LNCAP (cell line): ENCODE results near the gene AMOT.

ENCODE experiments used
- CTCF ChIP-seq: fragments of 450-650 bp; IDR thresholded peaks from 2 replicates; pipeline ENCODE4 v1.5.1; 2017; ENCODE audit warnings: mild to moderate bottlenecking

Gene AMOT

GRCh38 chrX:112835019-112835418, 5.6 kb downstream of the AMOT start:
- TF ChIP-seq CTCF = no peak

- no peak for TF ChIP-seq CTCF
Measured at GRCh38 chrX:112834031-112834845, 6.4 kb downstream of the AMOT start.

- TF ChIP-seq CTCF = no peak
Measured at GRCh38 chrX:112832481-112833095, 8.0 kb downstream of the AMOT start.

GRCh38 chrX:112830540-112830939, 10.1 kb downstream of the AMOT start:
- no peak for TF ChIP-seq CTCF

- no peak for TF ChIP-seq CTCF
Measured at GRCh38 chrX:112827292-112827903, 13.2 kb downstream of the AMOT start.

GRCh38 chrX:112826023-112826422, 14.6 kb downstream of the AMOT start:
- no peak for TF ChIP-seq CTCF

- TF ChIP-seq CTCF = no peak
Measured at GRCh38 chrX:112822892-112823291, 17.7 kb downstream of the AMOT start.
